Measurements from ENCODE around the gene AMY1A. TPM values are rescaled to one million over a fixed set of nuclear protein-coding genes. Genes with fewer than 3 reads are reported as not detected.
"Not testable (repeated sequence)": the region's sequence is repeated elsewhere in the genome, so short reads cannot be mapped to it uniquely, and the experiment has no call there.

AMY1A gene
- total RNA-seq, 1 donor from 2014 or later = not detected

- intact Hi-C loops (cut with DNase I); H3K4me3 ChIP-seq; H3K9me3 ChIP-seq; DNase-seq (ENCODE audit: low spot score in 2 of 2); H3K27ac ChIP-seq; H3K4me1 ChIP-seq; H3K36me3 ChIP-seq; H3K27me3 ChIP-seq: not testable (repeated sequence)
These were observed 52.1 kb downstream of the AMY1A start for GRCh38 chr1:103707670-103708069.

GRCh38 chr1:103710381-103710780 lies 54.8 kb downstream of the AMY1A start:
- H3K4me3 ChIP-seq; H3K27ac ChIP-seq; H3K36me3 ChIP-seq; intact Hi-C loops (cut with DNase I); DNase-seq (ENCODE audit: low spot score in 2 of 2); H3K9me3 ChIP-seq; H3K27me3 ChIP-seq; H3K4me1 ChIP-seq: not testable (repeated sequence)

Other genes with a start within 250 kb of the AMY1A start
- gene RNPC3, start 130.1 kb upstream of the AMY1A start, total RNA-seq = 3.9 TPM
- gene AMY2B, start 84.2 kb upstream of the AMY1A start, total RNA-seq = 10.7 TPM
- not detected for gene AMY2A, start 38.3 kb upstream of the AMY1A start, total RNA-seq
- gene AMY1B, start 40.5 kb downstream of the AMY1A start, total RNA-seq = not detected
- gene AMY1C, start 94.1 kb downstream of the AMY1A start, total RNA-seq = not detected